ENCODE results near the gene DPEP2NB. TPM values are rescaled to one million over a fixed set of nuclear protein-coding genes. Genes with fewer than 3 reads are reported as not detected.
"Not testable (repeated sequence)": the region's sequence is repeated elsewhere in the genome, so short reads cannot be mapped to it uniquely, and the experiment has no call there.

The DPEP2NB gene
- total RNA-seq, 1 donor from 2014 or later, result not detected

- no peak for ATAC-seq
- intact Hi-C loops (cut with DNase I), result loop anchor here (2.0 kb wide), 2 partner anchors 48 to 236 kb away; no protein-coding TSS in a partner anchor
- peak; percentile 70 for DNase-seq (ENCODE audit: missing footprints)
These were observed 23.0 kb downstream of the DPEP2NB start for GRCh38 chr16:67992661-67993206.

GRCh38 chr16:67990018-67990386, 25.7 kb downstream of the DPEP2NB start:
- no peak for DNase-seq (ENCODE audit: missing footprints)
- intact Hi-C loops (cut with DNase I), result no loop called here
- ATAC-seq, result no peak

GRCh38 chr16:67989322-67990017, 26.2 kb downstream of the DPEP2NB start:
- DNase-seq (ENCODE audit: missing footprints) (no peak), ATAC-seq (no peak)
- intact Hi-C loops (cut with DNase I), result loop anchor here (5.0 kb wide), 1 partner anchor 47 kb away; the partner anchor contains the start of gene LCAT

DNA sequence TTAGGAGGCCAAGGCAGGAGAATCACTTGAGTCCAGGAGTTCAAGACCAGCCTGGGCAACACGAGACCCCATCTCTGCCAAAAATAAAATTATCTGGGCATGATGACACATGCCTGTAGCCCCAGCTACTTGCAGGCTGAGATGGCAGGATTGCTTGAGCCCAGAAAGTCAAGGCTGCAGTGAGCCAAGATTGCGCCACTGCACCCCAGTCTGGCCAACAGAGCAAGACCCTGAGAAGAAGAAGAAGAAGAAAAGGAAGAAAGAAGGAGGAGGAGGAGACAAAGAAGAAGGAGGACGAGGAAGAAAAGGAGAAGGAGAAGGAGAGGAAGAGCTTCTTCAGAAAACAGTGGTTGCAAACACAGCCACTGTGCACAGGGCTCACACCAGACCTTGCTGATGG, 27.0 kb downstream of the DPEP2NB start:
- intact Hi-C loops (cut with DNase I), result loop anchor here (5.0 kb wide), 1 partner anchor 46 kb away; the partner anchor contains the start of gene LCAT
- ATAC-seq, result no peak
- DNase-seq (ENCODE audit: missing footprints), result no peak

- no peak for DNase-seq (ENCODE audit: missing footprints)
- intact Hi-C loops (cut with DNase I), result loop anchor here (5.0 kb wide), 1 partner anchor 45 kb away; the partner anchor contains the start of gene LCAT
These were observed 28.1 kb downstream of the DPEP2NB start for GRCh38 chr16:67987460-67988160.

DNA sequence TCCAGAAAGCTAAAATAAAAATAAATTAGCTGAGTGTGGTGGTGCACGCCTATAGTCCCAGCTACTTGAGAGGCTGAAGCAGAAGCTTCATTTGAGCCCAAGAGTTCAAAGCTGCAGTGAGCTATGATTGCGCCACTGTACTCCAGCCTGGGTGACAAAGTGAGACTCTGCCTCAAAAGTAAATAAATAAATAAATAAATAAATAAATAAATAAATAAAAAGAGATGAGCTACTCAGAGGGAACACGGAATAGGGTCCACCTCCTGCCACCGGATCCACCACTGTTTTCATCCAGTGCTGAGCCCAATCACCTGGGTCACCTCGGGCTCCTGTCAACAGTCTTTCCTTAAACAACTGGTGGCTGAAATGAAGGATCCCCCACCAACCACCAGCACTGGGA, 28.8 kb downstream of the DPEP2NB start:
- ATAC-seq, result no peak
- intact Hi-C loops (cut with DNase I), result loop anchor here (5.0 kb wide), 1 partner anchor 45 kb away; the partner anchor contains the start of gene LCAT
- DNase-seq (ENCODE audit: missing footprints), result no peak

More at GRCh38 chr16:67987460-67988160, 28.1 kb downstream of the DPEP2NB start:
- ATAC-seq, result peak; percentile 37

GRCh38 chr16:67982011-67982696, 33.6 kb downstream of the DPEP2NB start:
- intact Hi-C loops (cut with DNase I), result no loop called here
- ATAC-seq (no peak), DNase-seq (ENCODE audit: missing footprints) (peak; percentile 28)

DNA sequence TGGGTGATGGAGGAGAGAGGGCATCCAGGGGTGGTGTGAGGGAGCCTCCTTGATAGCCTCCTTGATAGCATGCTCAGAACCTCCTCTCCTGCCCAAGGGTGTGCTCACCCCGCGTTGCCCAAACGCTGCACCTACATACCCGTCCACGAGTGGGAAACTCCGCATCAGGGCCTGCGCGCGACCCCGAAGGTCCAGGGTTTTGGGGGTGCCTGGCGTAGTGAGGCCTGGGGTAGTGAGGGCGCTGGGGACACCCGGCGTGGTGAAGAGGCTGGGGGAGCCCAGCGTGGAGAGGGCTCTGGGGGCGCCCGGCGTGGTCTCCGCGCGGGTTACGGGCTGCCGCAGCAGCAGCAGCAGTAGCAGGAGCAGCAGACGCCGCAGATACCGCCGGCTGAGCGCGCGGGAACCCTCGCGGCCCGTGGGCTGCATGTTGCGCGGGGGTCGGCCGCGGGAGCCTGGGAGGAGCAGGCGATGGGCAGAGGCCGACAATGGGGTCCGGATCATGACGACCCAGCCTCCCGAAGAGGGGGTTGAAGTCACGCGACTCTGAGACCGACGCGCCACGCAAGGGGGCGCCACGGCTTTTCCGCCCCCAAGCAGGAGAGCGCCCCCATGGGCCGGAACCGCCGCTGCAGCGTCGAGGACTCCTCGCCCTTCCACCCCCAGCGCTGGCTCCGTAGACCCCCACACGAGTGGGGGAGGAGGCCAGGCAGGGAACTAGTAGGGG, 35.6 kb downstream of the DPEP2NB start, which contains the start of gene DPEP3:
Gene DPEP3, minus strand, starts transcription at position 545 of the 724 bp plus-strand sequence. Its CDS starts 119 bp downstream, at position 426.
- ATAC-seq (no peak), DNase-seq (ENCODE audit: missing footprints) (no peak)
- intact Hi-C loops (cut with DNase I), result no loop called here

GRCh38 chr16:67977469-67978227, 38.1 kb downstream of the DPEP2NB start:
- DNase-seq (ENCODE audit: missing footprints) (no peak), ATAC-seq (peak; percentile 47)
- intact Hi-C loops (cut with DNase I), result no loop called here

GRCh38 chr16:67977005-67977404, 38.7 kb downstream of the DPEP2NB start:
- no peak for DNase-seq (ENCODE audit: missing footprints)
- no peak for ATAC-seq
- intact Hi-C loops (cut with DNase I), result no loop called here

- no peak for DNase-seq (ENCODE audit: missing footprints)
- ATAC-seq, result no peak
These were observed 39.5 kb downstream of the DPEP2NB start for GRCh38 chr16:67976205-67976604.

DNA sequence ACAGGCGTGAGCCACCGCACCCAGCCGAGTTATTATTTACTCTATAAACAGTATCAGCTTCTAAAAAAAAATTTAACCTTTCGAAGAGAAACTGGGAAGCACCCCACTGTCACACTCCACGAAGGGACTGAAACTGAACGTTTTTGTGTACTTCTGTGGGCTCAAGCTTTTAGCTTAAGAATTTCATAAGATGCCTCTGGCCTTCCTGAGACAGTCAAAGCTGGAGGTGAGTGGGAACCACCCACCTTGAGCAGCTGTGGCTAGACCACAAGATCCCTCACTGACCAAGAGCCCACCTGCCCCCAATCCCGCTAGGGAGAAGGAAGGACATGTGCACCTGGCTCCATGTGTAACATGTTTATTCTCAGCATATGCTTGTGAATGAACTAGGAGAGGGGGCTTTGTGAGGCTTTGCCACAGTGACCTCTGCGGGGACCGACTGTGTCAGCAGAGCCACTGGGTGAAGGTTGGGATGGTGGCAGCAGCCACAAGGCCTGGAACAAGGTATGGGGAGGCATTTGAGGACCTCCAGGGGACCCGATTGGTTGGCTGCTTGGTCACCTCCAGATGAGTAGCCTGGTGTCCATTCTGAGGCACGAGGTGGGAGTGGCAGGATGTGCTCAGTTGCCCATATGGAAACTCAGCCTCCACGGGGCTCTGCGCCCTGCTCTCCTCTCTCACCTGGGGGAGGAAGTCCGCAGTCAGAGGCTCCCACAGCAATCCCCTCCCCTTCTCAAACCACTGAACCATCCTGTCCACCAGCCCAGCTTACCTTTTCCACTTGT, 40.2 kb downstream of the DPEP2NB start:
- DNase-seq (ENCODE audit: missing footprints) (peak; percentile 14), ATAC-seq (no peak)
- intact Hi-C loops (cut with DNase I), result no loop called here

More at GRCh38 chr16:67976205-67976604, 39.5 kb downstream of the DPEP2NB start:
- intact Hi-C loops (cut with DNase I), result no loop called here

DNA sequence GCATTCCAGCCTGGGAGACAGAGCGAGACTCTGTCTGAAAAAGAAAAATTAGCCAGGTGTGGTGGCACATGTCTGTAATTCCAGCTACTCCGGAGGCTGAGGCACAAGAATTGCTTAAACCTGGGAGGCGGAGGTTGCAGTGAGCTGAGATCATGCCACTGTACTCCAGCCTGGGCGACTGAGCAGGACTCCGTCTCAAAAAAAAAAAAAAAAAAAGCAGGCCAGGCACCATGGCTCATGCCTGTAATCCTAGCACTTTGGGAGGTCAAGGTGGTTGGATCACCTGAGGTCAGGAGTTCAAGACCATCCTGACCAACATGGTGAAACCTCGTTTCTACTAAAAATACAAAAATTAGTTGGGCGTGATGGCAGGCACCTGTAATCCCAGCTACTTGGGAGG, 43.4 kb downstream of the DPEP2NB start:
- intact Hi-C loops (cut with DNase I); ATAC-seq: not testable (repeated sequence)
- peak; percentile 4 for DNase-seq (ENCODE audit: missing footprints)

GRCh38 chr16:67971111-67971510, 44.6 kb downstream of the DPEP2NB start:
- intact Hi-C loops (cut with DNase I), result no loop called here
- ATAC-seq, result no peak
- DNase-seq (ENCODE audit: missing footprints), result peak; percentile 3

DNA sequence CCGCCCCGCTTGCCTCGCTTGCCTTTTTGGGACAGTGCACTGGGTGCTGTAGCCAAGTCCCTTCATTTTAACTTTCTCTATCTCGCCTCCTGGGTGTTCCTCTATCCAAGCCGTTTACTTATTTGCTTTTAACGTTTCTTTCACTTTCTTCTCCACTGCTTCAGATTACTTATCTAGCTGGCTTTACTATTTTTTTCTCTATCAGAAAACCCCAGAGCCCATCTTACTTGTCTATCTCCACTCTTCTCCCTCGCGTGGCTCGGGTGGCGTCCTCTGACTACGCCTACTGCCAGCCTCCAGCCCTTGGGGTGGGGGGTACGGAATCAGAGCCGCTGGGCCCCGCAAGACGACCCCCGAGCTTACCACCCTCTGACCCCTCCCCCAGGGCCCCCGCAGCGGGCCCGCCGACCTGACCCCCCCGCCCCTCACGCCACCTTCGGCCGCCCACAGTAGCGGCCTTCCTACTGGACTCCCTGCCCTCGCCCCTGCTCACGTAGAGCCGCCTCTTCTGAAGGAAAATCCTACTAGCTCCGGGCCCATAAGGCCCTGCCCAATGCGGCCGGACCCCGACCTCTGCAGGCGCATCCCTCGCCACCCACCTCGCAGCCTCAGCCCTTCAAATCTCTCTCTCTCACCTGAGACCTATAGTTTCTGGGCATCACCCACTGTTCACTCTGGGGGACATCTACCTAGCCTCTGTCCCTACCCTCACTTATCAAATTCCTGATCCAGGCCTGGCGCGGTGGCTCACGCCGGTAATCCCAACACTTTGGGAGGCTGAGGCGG, 46.3 kb downstream of the DPEP2NB start:
- DNase-seq (ENCODE audit: missing footprints), result no peak
- intact Hi-C loops (cut with DNase I), result loop anchor here (2.0 kb wide), 1 partner anchor 33 kb away; the partner anchor contains the start of gene PSMB10
- ATAC-seq, result no peak
